HEK293 (cell line): ENCODE results near the gene KCNT1.

ENCODE experiments used
- CTCF ChIA-PET: fragments of 350-600 bp; formaldehyde crosslinking; extraction: SDS; loops from one replicate; lab custom pipeline; 2021; ENCODE audit warnings: antibody characterized with exemption; lab: Yijun Ruan, JAX
- POLR2A ChIA-PET: fragments of 300-600 bp; formaldehyde crosslinking; extraction: SDS; loops from one replicate; lab custom pipeline; 2020; ENCODE audit warnings: antibody characterized with exemption, inconsistent platforms; lab: Yijun Ruan, JAX
- H3K27ac ChIP-seq: fragments of 200-500 bp; sonication (Bioruptor generic); 2 replicates; pipeline ENCODE4 v1.5.1; 2014; ENCODE audit warnings: low read depth, low read length, control low read depth, inconsistent platforms; ENCODE audit errors: extremely low read depth
- H3K36me3 ChIP-seq, 2 experiments: fragments of 200-500 bp in 1 of 2; sonication (Bioruptor generic) in 1 of 2; 1 replicate in 1 of 2; 2 replicates in 1 of 2; pipeline ENCODE4 v1.5.1; 2014 to 2017; ENCODE audit warnings: inconsistent platforms in 2 of 2, low read length in 2 of 2; ENCODE audit not compliant: control insufficient read depth in 2 of 2, insufficient read depth in 1 of 2
- H3K4me1 ChIP-seq: fragments of 200-500 bp; sonication (Bioruptor generic); 2 replicates; pipeline ENCODE4 v1.5.1; 2014; ENCODE audit warnings: mild to moderate bottlenecking, low read length, inconsistent platforms; ENCODE audit not compliant: control insufficient read depth, insufficient read depth
- H3K4me3 ChIP-seq: 2 replicates; pipeline ENCODE4 v1.5.1; 2011; ENCODE audit warnings: low read depth, mild to moderate bottlenecking, control low read depth, low read length, moderate library complexity
- H3K9me3 ChIP-seq: fragments of 200-500 bp; sonication (Bioruptor generic); 2 replicates; pipeline ENCODE4 v1.5.1; 2014; ENCODE audit warnings: low read depth, low read length, inconsistent platforms; ENCODE audit not compliant: control insufficient read depth, insufficient read depth
- BCL11A ChIP-seq: fragments of 450-650 bp; formaldehyde crosslinking; IDR thresholded peaks from 2 replicates; pipeline ENCODE4 v1.5.1; 2016; ENCODE audit warnings: low read depth, missing biosample characterization, missing genetic modification characterization
- FEZF1 ChIP-seq: fragments of 450-650 bp; formaldehyde crosslinking; IDR thresholded peaks from 2 replicates; pipeline ENCODE4 v1.5.1; 2016; ENCODE audit warnings: missing biosample characterization, missing genetic modification characterization
- REPIN1 ChIP-seq: fragments of 450-650 bp; formaldehyde crosslinking; IDR thresholded peaks from 2 replicates; pipeline ENCODE4 v1.5.1; 2017; ENCODE audit warnings: missing biosample characterization, missing genetic modification characterization, low read depth
- SETDB1 ChIP-seq: IDR thresholded peaks from one replicate; pipeline ENCODE4 v1.6.1; 2017; ENCODE audit warnings: mild to moderate bottlenecking, low read length, moderate library complexity, mixed read lengths; ENCODE audit not compliant: insufficient read length
- ZBTB8A ChIP-seq: fragments of 450-650 bp; formaldehyde crosslinking; IDR thresholded peaks from 2 replicates; pipeline ENCODE4 v1.5.1; 2016; ENCODE audit warnings: missing biosample characterization, missing genetic modification characterization
- ZNF112 ChIP-seq: fragments of 450-650 bp; formaldehyde crosslinking; IDR thresholded peaks from 2 replicates; pipeline ENCODE4 v1.5.0; 2017; ENCODE audit warnings: missing biosample characterization, missing genetic modification characterization
- ZNF169 ChIP-seq: fragments of 450-650 bp; formaldehyde crosslinking; IDR thresholded peaks from 2 replicates; pipeline ENCODE4 v1.5.1; 2016; ENCODE audit warnings: missing biosample characterization, missing genetic modification characterization
- ZNF175 ChIP-seq: fragments of 450-650 bp; formaldehyde crosslinking; IDR thresholded peaks from 2 replicates; pipeline ENCODE4 v1.5.1; 2016; ENCODE audit warnings: missing biosample characterization, missing genetic modification characterization
- ZNF426 ChIP-seq: fragments of 450-650 bp; formaldehyde crosslinking; IDR thresholded peaks from 2 replicates; pipeline ENCODE4 v1.5.1; 2017; ENCODE audit warnings: missing biosample characterization, missing genetic modification characterization, mild to moderate bottlenecking, inconsistent platforms, moderate library complexity
- ZNF433 ChIP-seq: fragments of 450-650 bp; formaldehyde crosslinking; IDR thresholded peaks from 2 replicates; pipeline ENCODE4 v1.5.1; 2016; ENCODE audit warnings: missing biosample characterization, missing genetic modification characterization, low read depth
- ZNF473 ChIP-seq: fragments of 450-650 bp; formaldehyde crosslinking; IDR thresholded peaks from 2 replicates; pipeline ENCODE4 v1.5.1; 2017; ENCODE audit warnings: missing biosample characterization, missing genetic modification characterization
- ZNF521 ChIP-seq: fragments of 450-650 bp; formaldehyde crosslinking; IDR thresholded peaks from 2 replicates; pipeline ENCODE4 v1.5.1; 2017; ENCODE audit warnings: missing biosample characterization, mild to moderate bottlenecking, missing genetic modification characterization
- ZNF548 ChIP-seq: fragments of 450-650 bp; formaldehyde crosslinking; IDR thresholded peaks from 2 replicates; pipeline ENCODE4 v1.5.1; 2016; ENCODE audit warnings: missing biosample characterization, missing genetic modification characterization
- ZNF549 ChIP-seq: fragments of 450-650 bp; IDR thresholded peaks from 2 replicates; pipeline ENCODE4 v1.5.1; 2018; ENCODE audit warnings: missing biosample characterization, missing genetic modification characterization, mild to moderate bottlenecking, inconsistent platforms, moderate library complexity
- ZNF561 ChIP-seq: fragments of 450-650 bp; IDR thresholded peaks from 2 replicates; pipeline ENCODE4 v1.5.1; 2018; ENCODE audit warnings: missing biosample characterization, missing genetic modification characterization, borderline replicate concordance
- ZNF571 ChIP-seq: fragments of 450-650 bp; formaldehyde crosslinking; IDR thresholded peaks from 2 replicates; pipeline ENCODE4 v1.5.0; 2017; ENCODE audit warnings: missing biosample characterization, missing genetic modification characterization
- ZNF777 ChIP-seq: fragments of 450-650 bp; formaldehyde crosslinking; IDR thresholded peaks from 2 replicates; pipeline ENCODE4 v1.5.1; 2017; ENCODE audit warnings: missing biosample characterization, missing genetic modification characterization, borderline replicate concordance
- ZNF785 ChIP-seq: fragments of 450-650 bp; formaldehyde crosslinking; IDR thresholded peaks from 2 replicates; pipeline ENCODE4 v1.5.1; 2016; ENCODE audit warnings: missing biosample characterization, missing genetic modification characterization
- ZNF792 ChIP-seq: fragments of 450-650 bp; formaldehyde crosslinking; IDR thresholded peaks from 2 replicates; pipeline ENCODE4 v1.5.1; 2016; ENCODE audit warnings: missing biosample characterization, missing genetic modification characterization
- ZSCAN16 ChIP-seq: fragments of 450-650 bp; formaldehyde crosslinking; IDR thresholded peaks from 2 replicates; pipeline ENCODE4 v1.5.1; 2016; ENCODE audit warnings: missing biosample characterization, missing genetic modification characterization
- TF ChIP-seq, protein P1 (sequence below): fragments of 450-650 bp; formaldehyde crosslinking; IDR thresholded peaks from 2 replicates; pipeline ENCODE4 v1.5.1; 2016; ENCODE audit warnings: missing biosample characterization, missing genetic modification characterization
- TF ChIP-seq, protein P2 (sequence below): fragments of 450-650 bp; formaldehyde crosslinking; conservative IDR thresholded peaks from 2 replicates; pipeline ENCODE4 v1.5.1; 2016; ENCODE audit warnings: low read depth, missing biosample characterization, missing genetic modification characterization
- TF ChIP-seq, protein P3 (sequence below): fragments of 450-650 bp; formaldehyde crosslinking; IDR thresholded peaks from 2 replicates; pipeline ENCODE4 v1.5.1; 2016; ENCODE audit warnings: missing biosample characterization, missing genetic modification characterization
- TF ChIP-seq, protein P4 (sequence below): fragments of 450-650 bp; formaldehyde crosslinking; IDR thresholded peaks from 2 replicates; pipeline ENCODE4 v1.5.1; 2016; ENCODE audit warnings: missing biosample characterization, missing genetic modification characterization, low read depth
- TF ChIP-seq, protein P5 (sequence below): fragments of 450-650 bp; formaldehyde crosslinking; IDR thresholded peaks from 2 replicates; pipeline ENCODE4 v1.5.1; 2016; ENCODE audit warnings: missing biosample characterization, missing genetic modification characterization
- TF ChIP-seq, protein P6 (sequence below): fragments of 450-650 bp; formaldehyde crosslinking; IDR thresholded peaks from 2 replicates; pipeline ENCODE4 v1.5.1; 2017; ENCODE audit warnings: missing biosample characterization, missing genetic modification characterization

Gene KCNT1

DNA sequence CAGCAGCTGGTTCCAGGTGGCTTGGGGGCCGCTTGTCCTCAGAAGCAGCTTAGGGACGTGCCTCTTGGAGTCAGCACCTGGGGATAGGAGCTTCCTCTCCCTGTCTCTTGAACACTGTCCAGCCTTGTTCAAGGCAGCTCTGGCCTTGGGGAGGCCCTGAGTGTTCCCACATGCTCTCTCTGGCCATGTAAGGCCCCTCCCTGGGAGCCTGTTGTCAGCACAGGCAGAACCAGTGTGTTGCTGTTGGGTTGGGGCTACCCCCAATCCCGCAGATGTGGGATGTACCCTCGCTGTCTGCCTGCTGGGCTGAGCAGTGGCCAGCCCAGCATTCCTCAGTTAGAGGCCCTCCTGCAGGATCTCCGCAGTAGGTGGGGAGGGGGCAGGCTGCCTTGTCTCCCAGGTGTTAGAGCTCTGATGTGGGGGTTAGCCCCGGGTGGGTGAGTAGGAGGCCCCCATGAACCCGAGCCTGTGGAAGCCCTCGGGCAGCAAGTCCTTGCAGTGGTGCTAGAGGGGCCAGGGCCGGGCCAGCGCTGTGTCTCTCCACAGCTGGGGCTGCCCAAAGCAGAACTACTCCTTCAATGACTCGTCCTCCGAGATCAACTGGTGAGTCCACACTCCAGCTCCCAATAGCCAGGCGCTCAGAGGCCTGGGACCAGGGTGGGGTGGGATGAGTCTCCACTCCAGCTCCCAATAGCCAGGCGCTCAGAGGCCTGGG lies 51.6 kb downstream of the KCNT1 start:
- CTCF ChIA-PET, result interaction anchor here (0.6 to 1.2 kb wide), 3 partner anchors 39 to 150 kb away, joined by 3 to 4 read pairs (median 3); no protein-coding TSS in a partner anchor

DNA sequence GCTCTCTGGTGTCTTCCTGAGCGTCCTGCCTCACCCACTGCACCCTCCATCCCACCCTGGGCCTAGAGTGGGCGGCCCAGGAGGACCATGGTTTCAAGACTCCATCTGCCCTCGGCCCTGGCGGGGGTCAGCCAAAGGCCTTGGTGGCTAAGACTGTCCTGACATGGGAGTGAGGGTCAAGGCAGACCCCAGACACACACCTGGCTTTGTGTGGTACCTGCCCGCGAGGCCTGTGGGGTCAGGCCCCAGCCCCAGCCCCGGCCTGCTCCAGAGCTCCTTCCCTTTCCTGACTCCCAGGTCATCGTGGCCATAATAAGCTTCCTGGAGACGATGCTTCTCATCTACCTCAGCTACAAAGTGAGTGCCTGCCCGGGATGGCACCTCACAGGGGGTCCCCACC lies 54.6 kb downstream of the KCNT1 start:
- H3K27ac ChIP-seq, result no peak overlapping the region
- no peaks in the 10 kb centered on the region for H3K9me3 ChIP-seq
- no peak overlapping the region for H3K4me3 ChIP-seq
- H3K4me1 ChIP-seq, result no peaks in the 10 kb centered on the region
- CTCF ChIA-PET, result interaction anchor here (0.6 kb wide), 1 partner anchor 11 kb away, joined by 3 read pairs; no protein-coding TSS in a partner anchor
- H3K36me3 ChIP-seq, result no peaks in the 10 kb centered on the region
- POLR2A ChIA-PET, result no interaction called here
- TF ChIP-seq, protein P1, sequence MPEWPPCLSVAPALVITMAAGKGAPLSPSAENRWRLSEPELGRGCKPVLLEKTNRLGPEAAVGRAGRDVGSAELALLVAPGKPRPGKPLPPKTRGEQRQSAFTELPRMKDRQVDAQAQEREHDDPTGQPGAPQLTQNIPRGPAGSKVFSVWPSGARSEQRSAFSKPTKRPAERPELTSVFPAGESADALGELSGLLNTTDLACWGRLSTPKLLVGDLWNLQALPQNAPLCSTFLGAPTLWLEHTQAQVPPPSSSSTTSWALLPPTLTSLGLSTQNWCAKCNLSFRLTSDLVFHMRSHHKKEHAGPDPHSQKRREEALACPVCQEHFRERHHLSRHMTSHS (tag by site-specific recombination), result no peak
- TF ChIP-seq, protein P2, sequence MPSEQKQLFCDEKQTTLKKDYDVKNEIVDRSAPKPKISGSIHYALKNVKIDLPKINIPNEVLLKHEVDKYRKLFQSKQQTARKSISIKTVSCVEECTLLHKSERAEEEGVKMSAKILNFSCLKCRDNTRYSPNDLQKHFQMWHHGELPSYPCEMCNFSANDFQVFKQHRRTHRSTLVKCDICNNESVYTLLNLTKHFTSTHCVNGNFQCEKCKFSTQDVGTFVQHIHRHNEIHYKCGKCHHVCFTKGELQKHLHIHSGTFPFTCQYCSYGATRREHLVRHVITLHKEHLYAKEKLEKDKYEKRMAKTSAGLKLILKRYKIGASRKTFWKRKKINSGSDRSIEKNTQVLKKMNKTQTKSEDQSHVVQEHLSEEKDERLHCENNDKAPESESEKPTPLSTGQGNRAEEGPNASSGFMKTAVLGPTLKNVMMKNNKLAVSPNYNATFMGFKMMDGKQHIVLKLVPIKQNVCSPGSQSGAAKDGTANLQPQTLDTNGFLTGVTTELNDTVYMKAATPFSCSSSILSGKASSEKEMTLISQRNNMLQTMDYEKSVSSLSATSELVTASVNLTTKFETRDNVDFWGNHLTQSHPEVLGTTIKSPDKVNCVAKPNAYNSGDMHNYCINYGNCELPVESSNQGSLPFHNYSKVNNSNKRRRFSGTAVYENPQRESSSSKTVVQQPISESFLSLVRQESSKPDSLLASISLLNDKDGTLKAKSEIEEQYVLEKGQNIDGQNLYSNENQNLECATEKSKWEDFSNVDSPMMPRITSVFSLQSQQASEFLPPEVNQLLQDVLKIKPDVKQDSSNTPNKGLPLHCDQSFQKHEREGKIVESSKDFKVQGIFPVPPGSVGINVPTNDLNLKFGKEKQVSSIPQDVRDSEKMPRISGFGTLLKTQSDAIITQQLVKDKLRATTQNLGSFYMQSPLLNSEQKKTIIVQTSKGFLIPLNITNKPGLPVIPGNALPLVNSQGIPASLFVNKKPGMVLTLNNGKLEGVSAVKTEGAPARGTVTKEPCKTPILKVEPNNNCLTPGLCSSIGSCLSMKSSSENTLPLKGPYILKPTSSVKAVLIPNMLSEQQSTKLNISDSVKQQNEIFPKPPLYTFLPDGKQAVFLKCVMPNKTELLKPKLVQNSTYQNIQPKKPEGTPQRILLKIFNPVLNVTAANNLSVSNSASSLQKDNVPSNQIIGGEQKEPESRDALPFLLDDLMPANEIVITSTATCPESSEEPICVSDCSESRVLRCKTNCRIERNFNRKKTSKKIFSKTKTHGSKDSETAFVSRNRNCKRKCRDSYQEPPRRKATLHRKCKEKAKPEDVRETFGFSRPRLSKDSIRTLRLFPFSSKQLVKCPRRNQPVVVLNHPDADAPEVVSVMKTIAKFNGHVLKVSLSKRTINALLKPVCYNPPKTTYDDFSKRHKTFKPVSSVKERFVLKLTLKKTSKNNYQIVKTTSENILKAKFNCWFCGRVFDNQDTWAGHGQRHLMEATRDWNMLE (tag by site-specific recombination), result no peak
- TF ChIP-seq, protein P3, sequence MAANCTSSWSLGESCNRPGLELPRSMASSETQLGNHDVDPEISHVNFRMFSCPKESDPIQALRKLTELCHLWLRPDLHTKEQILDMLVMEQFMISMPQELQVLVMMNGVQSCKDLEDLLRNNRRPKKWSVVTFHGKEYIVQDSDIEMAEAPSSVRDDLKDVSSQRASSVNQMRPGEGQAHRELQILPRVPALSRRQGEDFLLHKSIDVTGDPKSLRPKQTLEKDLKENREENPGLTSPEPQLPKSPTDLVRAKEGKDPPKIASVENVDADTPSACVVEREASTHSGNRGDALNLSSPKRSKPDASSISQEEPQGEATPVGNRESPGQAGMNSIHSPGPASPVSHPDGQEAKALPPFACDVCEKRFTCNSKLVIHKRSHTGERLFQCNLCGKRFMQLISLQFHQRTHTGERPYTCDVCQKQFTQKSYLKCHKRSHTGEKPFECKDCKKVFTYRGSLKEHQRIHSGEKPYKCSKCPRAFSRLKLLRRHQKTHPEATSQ (tag by site-specific recombination), result no peak
- TF ChIP-seq, protein P4, sequence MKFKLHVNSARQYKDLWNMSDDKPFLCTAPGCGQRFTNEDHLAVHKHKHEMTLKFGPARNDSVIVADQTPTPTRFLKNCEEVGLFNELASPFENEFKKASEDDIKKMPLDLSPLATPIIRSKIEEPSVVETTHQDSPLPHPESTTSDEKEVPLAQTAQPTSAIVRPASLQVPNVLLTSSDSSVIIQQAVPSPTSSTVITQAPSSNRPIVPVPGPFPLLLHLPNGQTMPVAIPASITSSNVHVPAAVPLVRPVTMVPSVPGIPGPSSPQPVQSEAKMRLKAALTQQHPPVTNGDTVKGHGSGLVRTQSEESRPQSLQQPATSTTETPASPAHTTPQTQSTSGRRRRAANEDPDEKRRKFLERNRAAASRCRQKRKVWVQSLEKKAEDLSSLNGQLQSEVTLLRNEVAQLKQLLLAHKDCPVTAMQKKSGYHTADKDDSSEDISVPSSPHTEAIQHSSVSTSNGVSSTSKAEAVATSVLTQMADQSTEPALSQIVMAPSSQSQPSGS, result no peak
- TF ChIP-seq ZSCAN16 (tag by site-specific recombination) (no peak), ZNF521 (tag by site-specific recombination) (no peak), BCL11A (tag by site-specific recombination) (no peak), REPIN1 (tag by site-specific recombination) (no peak), ZNF175 (tag by site-specific recombination) (no peak), FEZF1 (tag by site-specific recombination) (no peak), ZNF792 (tag by site-specific recombination) (no peak), ZNF548 (no peak), ZNF473 (tag by site-specific recombination) (no peak), ZNF169 (no peak), ZBTB8A (tag by site-specific recombination) (no peak)
- TF ChIP-seq, protein P5, sequence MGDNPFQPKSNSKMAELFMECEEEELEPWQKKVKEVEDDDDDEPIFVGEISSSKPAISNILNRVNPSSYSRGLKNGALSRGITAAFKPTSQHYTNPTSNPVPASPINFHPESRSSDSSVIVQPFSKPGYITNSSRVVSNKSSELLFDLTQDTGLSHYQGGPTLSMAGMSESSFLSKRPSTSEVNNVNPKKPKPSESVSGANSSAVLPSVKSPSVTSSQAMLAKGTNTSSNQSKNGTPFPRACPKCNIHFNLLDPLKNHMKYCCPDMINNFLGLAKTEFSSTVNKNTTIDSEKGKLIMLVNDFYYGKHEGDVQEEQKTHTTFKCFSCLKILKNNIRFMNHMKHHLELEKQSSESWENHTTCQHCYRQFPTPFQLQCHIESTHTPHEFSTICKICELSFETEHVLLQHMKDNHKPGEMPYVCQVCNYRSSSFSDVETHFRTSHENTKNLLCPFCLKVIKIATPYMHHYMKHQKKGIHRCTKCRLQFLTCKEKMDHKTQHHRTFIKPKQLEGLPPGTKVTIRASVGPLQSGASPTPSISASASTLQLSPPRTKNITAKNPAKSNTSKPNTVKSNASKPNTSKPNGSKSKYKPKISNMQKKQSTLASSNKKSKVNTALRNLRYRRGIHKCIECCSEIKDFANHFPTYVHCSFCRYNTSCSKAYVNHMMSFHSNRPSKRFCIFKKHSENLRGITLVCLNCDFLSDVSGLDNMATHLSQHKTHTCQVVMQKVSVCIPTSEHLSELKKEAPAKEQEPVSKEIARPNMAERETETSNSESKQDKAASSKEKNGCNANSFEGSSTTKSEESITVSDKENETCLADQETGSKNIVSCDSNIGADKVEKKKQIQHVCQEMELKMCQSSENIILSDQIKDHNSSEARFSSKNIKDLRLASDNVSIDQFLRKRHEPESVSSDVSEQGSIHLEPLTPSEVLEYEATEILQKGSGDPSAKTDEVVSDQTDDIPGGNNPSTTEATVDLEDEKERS (tag by site-specific recombination), result no peak
- TF ChIP-seq, protein P6, sequence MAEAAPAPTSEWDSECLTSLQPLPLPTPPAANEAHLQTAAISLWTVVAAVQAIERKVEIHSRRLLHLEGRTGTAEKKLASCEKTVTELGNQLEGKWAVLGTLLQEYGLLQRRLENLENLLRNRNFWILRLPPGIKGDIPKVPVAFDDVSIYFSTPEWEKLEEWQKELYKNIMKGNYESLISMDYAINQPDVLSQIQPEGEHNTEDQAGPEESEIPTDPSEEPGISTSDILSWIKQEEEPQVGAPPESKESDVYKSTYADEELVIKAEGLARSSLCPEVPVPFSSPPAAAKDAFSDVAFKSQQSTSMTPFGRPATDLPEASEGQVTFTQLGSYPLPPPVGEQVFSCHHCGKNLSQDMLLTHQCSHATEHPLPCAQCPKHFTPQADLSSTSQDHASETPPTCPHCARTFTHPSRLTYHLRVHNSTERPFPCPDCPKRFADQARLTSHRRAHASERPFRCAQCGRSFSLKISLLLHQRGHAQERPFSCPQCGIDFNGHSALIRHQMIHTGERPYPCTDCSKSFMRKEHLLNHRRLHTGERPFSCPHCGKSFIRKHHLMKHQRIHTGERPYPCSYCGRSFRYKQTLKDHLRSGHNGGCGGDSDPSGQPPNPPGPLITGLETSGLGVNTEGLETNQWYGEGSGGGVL (tag by site-specific recombination), result no peak

More for the DNA sequence above, 51.6 kb downstream of the KCNT1 start:
- POLR2A ChIA-PET, result no interaction called here
- H3K4me1 ChIP-seq, result no peaks in the 10 kb centered on the region
- TF ChIP-seq SETDB1 (no peak), ZNF112 (tag by site-specific recombination) (no peak), ZNF571 (tag by site-specific recombination) (no peak), ZNF433 (no peak), ZNF561 (no peak), ZNF785 (tag by site-specific recombination) (no peak), ZNF426 (tag by site-specific recombination) (no peak), ZNF777 (tag by site-specific recombination) (no peak), ZSCAN16 (tag by site-specific recombination) (no peak), ZNF549 (tag by site-specific recombination) (no peak)
- TF ChIP-seq, all 188 proteins: peak for 0
- H3K4me3 ChIP-seq, result no peak overlapping the region
- no peak overlapping the region for H3K27ac ChIP-seq
- no peaks in the 10 kb centered on the region for H3K36me3 ChIP-seq
- no peaks in the 10 kb centered on the region for H3K9me3 ChIP-seq
